ENCODE data around the gene ARHGAP27. TPM values are rescaled to one million over a fixed set of nuclear protein-coding genes. Genes with fewer than 3 reads are reported as not detected.

The ARHGAP27 gene
- total RNA-seq, 6 donors from 2014 or later, result 46.1 to 243 (median 81.4) TPM

GRCh38 chr17:45357364-45357997 is 75.2 kb downstream of the ARHGAP27 start:
- H3K4me3 ChIP-seq, result no peak overlapping the region
- WGBS, 2 donors, result 83 to 94% methylated on average over 5 of the region's 5 CpGs
- DNase-seq (no peak), ATAC-seq (ENCODE audit: low FRiP score in 2 of 2) (no peak)
- TF ChIP-seq CTCF (IDR thresholded peaks at IDR 0.05) (no peak), EP300 (IDR thresholded peaks at IDR 0.05) (no peak)
- H3K27me3 ChIP-seq, result no peaks in the 10 kb centered on the region
- no peaks in the 10 kb centered on the region for H3K36me3 ChIP-seq
- no peak overlapping the region for H3K27ac ChIP-seq
- no peaks in the 10 kb centered on the region for H3K4me1 ChIP-seq
- H3K9me3 ChIP-seq, result no peaks in the 10 kb centered on the region

- no peaks in the 10 kb centered on the region for H3K36me3 ChIP-seq
- H3K27me3 ChIP-seq, result no peaks in the 10 kb centered on the region
- DNase-seq (no peak), ATAC-seq (ENCODE audit: low FRiP score in 2 of 2) (no peak)
- WGBS, 2 donors, result 59 to 69% methylated on average over 2 of the region's 2 CpGs
- H3K9me3 ChIP-seq, result no peaks in the 10 kb centered on the region
- H3K27ac ChIP-seq, result no peak overlapping the region
- TF ChIP-seq EP300 (IDR thresholded peaks at IDR 0.05) (no peak), POLR2AphosphoS5 (IDR thresholded peaks at IDR 0.05) (no peak), POLR2A (IDR thresholded peaks at IDR 0.05) (no peak), CTCF (IDR thresholded peaks at IDR 0.05) (no peak)
- no peak overlapping the region for H3K4me3 ChIP-seq
- H3K4me1 ChIP-seq, result no peaks in the 10 kb centered on the region
These were observed 77.6 kb downstream of the ARHGAP27 start for GRCh38 chr17:45355087-45355486.

- no peak overlapping the region for H3K27ac ChIP-seq
- WGBS, 2 donors, result 67 to 81% methylated on average over 4 of the region's 4 CpGs
- no peaks in the 10 kb centered on the region for H3K27me3 ChIP-seq
- H3K4me3 ChIP-seq, result no peak overlapping the region
- no peak for TF ChIP-seq POLR2AphosphoS5 (IDR thresholded peaks at IDR 0.05)
- no peak for TF ChIP-seq CTCF (IDR thresholded peaks at IDR 0.05)
- TF ChIP-seq EP300 (IDR thresholded peaks at IDR 0.05), result no peak
- TF ChIP-seq POLR2A (IDR thresholded peaks at IDR 0.05), result no peak
- DNase-seq, result no peak
- no peaks in the 10 kb centered on the region for H3K9me3 ChIP-seq
- no peaks in the 10 kb centered on the region for H3K36me3 ChIP-seq
- peak in 1 of 2 donors; percentile 67 for ATAC-seq (ENCODE audit: low FRiP score in 2 of 2)
- no peaks in the 10 kb centered on the region for H3K4me1 ChIP-seq
These were observed 79.6 kb downstream of the ARHGAP27 start for GRCh38 chr17:45353043-45353442.

GRCh38 chr17:45351831-45352230 is 80.8 kb downstream of the ARHGAP27 start:
- H3K4me1 ChIP-seq, result peaks cover 0 to 1% (median 0%) of the 10 kb centered on the region in 4 donors
- DNase-seq (no peak), ATAC-seq (ENCODE audit: low FRiP score in 2 of 2) (no peak)
- no peaks in the 10 kb centered on the region for H3K9me3 ChIP-seq
- H3K4me3 ChIP-seq, result no peak overlapping the region
- H3K36me3 ChIP-seq, result no peaks in the 10 kb centered on the region
- no peaks in the 10 kb centered on the region for H3K27me3 ChIP-seq
- TF ChIP-seq POLR2AphosphoS5 (IDR thresholded peaks at IDR 0.05) (no peak), CTCF (IDR thresholded peaks at IDR 0.05) (no peak), EP300 (IDR thresholded peaks at IDR 0.05) (no peak), POLR2A (IDR thresholded peaks at IDR 0.05) (no peak)
- 96 to 100% methylated on average over 2 of the region's 2 CpGs for WGBS, 2 donors
- no peak overlapping the region for H3K27ac ChIP-seq

GRCh38 chr17:45347444-45347843 is 85.2 kb downstream of the ARHGAP27 start:
- DNase-seq, result no peak
- Histone ChIP-seq H3K9me3 (no peaks in the 10 kb centered on the region), H3K36me3 (no peaks in the 10 kb centered on the region), H3K27me3 (no peaks in the 10 kb centered on the region), H3K27ac (no peak overlapping the region), H3K4me3 (no peak overlapping the region), H3K4me1 (peaks cover 0 to 9% (median 6%) of the 10 kb centered on the region in 4 donors)
- TF ChIP-seq EP300 (IDR thresholded peaks at IDR 0.05), result no peak
- TF ChIP-seq POLR2AphosphoS5 (IDR thresholded peaks at IDR 0.05), result no peak
- no peak for TF ChIP-seq POLR2A (IDR thresholded peaks at IDR 0.05)
- no peak for TF ChIP-seq CTCF (IDR thresholded peaks at IDR 0.05)
- ATAC-seq (ENCODE audit: low FRiP score in 2 of 2), result no peak
- 43 to 63% methylated on average over 6 of the region's 6 CpGs for WGBS, 2 donors

Data from upper lobe of left lung (tissue), 6 donors.